Putamen (tissue), 1 donor: ENCODE data around the gene PDCD1.

Source experiments
- DNase-seq: peaks from one replicate; pipeline ENCODE4 v3.0.0-alpha.2; 2016; ENCODE audit warnings: low spot score

Gene PDCD1

GRCh38 chr2:241852116-241852980 is 6.3 kb downstream of the PDCD1 start:
- DNase-seq: no peak

- no peak for DNase-seq
These were observed 7.2 kb downstream of the PDCD1 start for GRCh38 chr2:241851325-241852115.

GRCh38 chr2:241850544-241851324 is 8.0 kb downstream of the PDCD1 start:
- DNase-seq: no peak

- DNase-seq: no peak
These were observed 8.8 kb downstream of the PDCD1 start for GRCh38 chr2:241849616-241850543.

GRCh38 chr2:241848761-241849615 is 9.7 kb downstream of the PDCD1 start:
- no peak for DNase-seq

GRCh38 chr2:241846406-241846805 is 12.3 kb downstream of the PDCD1 start:
- no peak for DNase-seq

- no peak for DNase-seq
These were observed 13.7 kb downstream of the PDCD1 start for GRCh38 chr2:241844831-241845578.

- DNase-seq: no peak
These were observed 14.5 kb downstream of the PDCD1 start for GRCh38 chr2:241844066-241844728.

- DNase-seq: no peak
These were observed 15.2 kb downstream of the PDCD1 start for GRCh38 chr2:241843321-241844065.

GRCh38 chr2:241842620-241843211 is 16.0 kb downstream of the PDCD1 start:
- DNase-seq: no peak

- no peak for DNase-seq
These were observed 16.7 kb downstream of the PDCD1 start for GRCh38 chr2:241842067-241842415.

GRCh38 chr2:241841181-241842066 is 17.3 kb downstream of the PDCD1 start:
- no peak for DNase-seq

- DNase-seq: no peak
These were observed 21.3 kb downstream of the PDCD1 start for GRCh38 chr2:241837197-241837965.

- no peak for DNase-seq
These were observed 22.4 kb downstream of the PDCD1 start for GRCh38 chr2:241836292-241836691.

- no peak for DNase-seq
These were observed 23.1 kb downstream of the PDCD1 start for GRCh38 chr2:241835611-241836010.
